OCI-LY1 (cell line): ENCODE results near the gene TEX38.
A peak's percentile ranks its signal among the peaks of the same experiment; 100 is the strongest.

Source experiments
- H2AFZ ChIP-seq: fragments of 200-600 bp; sonication (generic), shearing (Covaris generic); 2 replicates; pipeline ENCODE4 v1.6.0; 2014; ENCODE audit warnings: antibody characterized with exemption, mild to moderate bottlenecking, low read length
- H3F3A ChIP-seq: fragments of 200-600 bp; sonication (generic), shearing (Covaris generic); 2 replicates; pipeline ENCODE4 v1.6.0; 2014; ENCODE audit warnings: mild to moderate bottlenecking, antibody characterized with exemption, low read length, moderate library complexity; ENCODE audit not compliant: insufficient read depth
- H3K27ac ChIP-seq: fragments of 200-600 bp; sonication (generic); 2 replicates; pipeline ENCODE4 v1.5.1; 2014; ENCODE audit warnings: low read length, mixed run types, mild to moderate bottlenecking, low read depth; ENCODE audit not compliant: poor library complexity, severe bottlenecking
- H3K27me3 ChIP-seq: fragments of 200-600 bp; sonication (generic); 2 replicates; pipeline ENCODE4 v1.6.0; 2014; ENCODE audit warnings: antibody characterized with exemption, mild to moderate bottlenecking, low read length, moderate library complexity; ENCODE audit not compliant: insufficient read depth
- H3K36me3 ChIP-seq: fragments of 200-600 bp; sonication (generic); 2 replicates; pipeline ENCODE4 v1.6.1; 2014; ENCODE audit warnings: mild to moderate bottlenecking, antibody characterized with exemption, low read length, moderate library complexity, mixed read lengths; ENCODE audit not compliant: insufficient read depth
- H3K4me1 ChIP-seq: fragments of 200-600 bp; sonication (generic); 2 replicates; pipeline ENCODE4 v1.5.1; 2014; ENCODE audit warnings: mild to moderate bottlenecking, low read length, moderate library complexity; ENCODE audit not compliant: insufficient read depth, severe bottlenecking
- H3K4me2 ChIP-seq: fragments of 200-600 bp; sonication (generic), shearing (Covaris generic); 2 replicates; pipeline ENCODE4 v1.6.1; 2014; ENCODE audit warnings: low read length
- H3K4me3 ChIP-seq: fragments of 200-600 bp; sonication (generic); 2 replicates; pipeline ENCODE4 v1.5.1; 2014; ENCODE audit warnings: low read length, low read depth, mild to moderate bottlenecking, mixed read lengths; ENCODE audit not compliant: poor library complexity, severe bottlenecking
- H3K79me2 ChIP-seq: fragments of 200-600 bp; shearing (Covaris generic); 2 replicates; pipeline ENCODE4 v1.6.1; 2016; ENCODE audit warnings: mixed run types, low read length, mixed read lengths; ENCODE audit not compliant: insufficient read depth
- H3K9ac ChIP-seq: fragments of 200-600 bp; sonication (generic), shearing (Covaris generic); 2 replicates; pipeline ENCODE4 v1.6.1; 2014; ENCODE audit warnings: mild to moderate bottlenecking, low read length, mixed read lengths
- H3K9me2 ChIP-seq: fragments of 200-600 bp; sonication (generic), shearing (Covaris generic); 2 replicates; pipeline ENCODE4 v1.6.1; 2014; ENCODE audit warnings: low read depth, mild to moderate bottlenecking, low read length, mixed read lengths
- H3K9me3 ChIP-seq: fragments of 200-600 bp; shearing (Covaris generic); 2 replicates; pipeline ENCODE4 v1.6.1; 2014; ENCODE audit warnings: low read length, mixed read lengths
- H4K20me1 ChIP-seq: fragments of 200-600 bp; sonication (generic), shearing (Covaris generic); 2 replicates; pipeline ENCODE4 v1.6.0; 2016; ENCODE audit warnings: mild to moderate bottlenecking, low read length; ENCODE audit not compliant: insufficient read depth
- CTCF ChIP-seq: fragments of 200-600 bp; sonication (generic), shearing (Covaris generic); IDR thresholded peaks from 2 replicates; pipeline ENCODE4 v1.5.1; 2017; ENCODE audit warnings: mild to moderate bottlenecking, antibody characterized with exemption, low read length, moderate library complexity, mixed read lengths
- EZH2 ChIP-seq: fragments of 200-600 bp; sonication (generic), shearing (Covaris generic); IDR thresholded peaks from 2 replicates; pipeline ENCODE4 v1.8.0; 2017; ENCODE audit warnings: borderline replicate concordance, mixed run types, mild to moderate bottlenecking, antibody characterized with exemption, low read length, moderate library complexity, mixed read lengths

Gene TEX38

GRCh38 chr1:46671554-46671953 is at the start of gene TEX38:
TSS of gene TEX38 (plus strand) at chr1:46671854. CDS start at chr1:46671935, 81 bp downstream.
- Histone ChIP-seq H4K20me1 (no peaks in the 10 kb centered on the region), H3F3A (0 out of 2 replicates have a peak, but pooled peaks cover 4% of the 10 kb centered on the region), H2AFZ (no peak within 1 kb of the TSS), H3K4me3 (no peak within 1 kb of the TSS), H3K4me1 (peaks cover 17% of the 10 kb centered on the region), H3K79me2 (no peaks in the 10 kb centered on the region; the same call in 1 of the 2 replicates), H3K27me3 (no peaks in the 10 kb centered on the region), H3K36me3 (peaks cover 9% of the 10 kb centered on the region; the same call in 1 of the 2 replicates), H3K9me3 (no peaks in the 10 kb centered on the region), H3K27ac (no peak within 1 kb of the TSS), H3K4me2 (no peak within 1 kb of the TSS), H3K9me2 (no peaks in the 10 kb centered on the region), H3K9ac (no peak within 1 kb of the TSS)
- no peak for TF ChIP-seq EZH2
- TF ChIP-seq CTCF: no peak

DNA sequence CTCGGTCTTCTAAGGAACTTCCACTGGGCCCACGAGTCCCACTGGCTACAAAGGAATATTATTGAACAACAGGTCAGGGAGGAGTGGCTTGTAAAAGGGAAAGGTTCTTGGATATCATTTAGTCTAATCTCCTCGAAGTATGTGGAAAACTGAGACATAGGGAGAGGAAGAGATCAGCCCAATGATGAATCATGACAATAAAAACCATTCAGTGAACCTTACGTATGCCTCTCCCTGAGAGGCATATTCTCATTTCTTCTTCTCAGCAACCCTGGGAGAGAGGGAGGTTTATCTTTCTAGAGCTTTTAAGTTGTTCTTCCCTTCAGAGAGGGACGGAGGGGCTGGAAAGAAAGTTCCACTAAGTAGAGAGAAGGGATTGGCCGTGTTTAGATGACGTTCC is 49.7 kb upstream of the TEX38 start:
- Histone ChIP-seq H3K27ac (no peak overlapping the region), H3K9me2 (no peaks in the 10 kb centered on the region), H2AFZ (no peak overlapping the region), H3K9ac (no peak overlapping the region), H3K27me3 (no peaks in the 10 kb centered on the region), H3K4me3 (no peak overlapping the region), H3K4me2 (no peak overlapping the region), H3K9me3 (no peaks in the 10 kb centered on the region), H3K4me1 (no peaks in the 10 kb centered on the region), H3F3A (no peaks in the 10 kb centered on the region), H3K79me2 (no peaks in the 10 kb centered on the region), H4K20me1 (no peaks in the 10 kb centered on the region), H3K36me3 (no peaks in the 10 kb centered on the region)
- no peak for TF ChIP-seq EZH2
- no peak for TF ChIP-seq CTCF

DNA sequence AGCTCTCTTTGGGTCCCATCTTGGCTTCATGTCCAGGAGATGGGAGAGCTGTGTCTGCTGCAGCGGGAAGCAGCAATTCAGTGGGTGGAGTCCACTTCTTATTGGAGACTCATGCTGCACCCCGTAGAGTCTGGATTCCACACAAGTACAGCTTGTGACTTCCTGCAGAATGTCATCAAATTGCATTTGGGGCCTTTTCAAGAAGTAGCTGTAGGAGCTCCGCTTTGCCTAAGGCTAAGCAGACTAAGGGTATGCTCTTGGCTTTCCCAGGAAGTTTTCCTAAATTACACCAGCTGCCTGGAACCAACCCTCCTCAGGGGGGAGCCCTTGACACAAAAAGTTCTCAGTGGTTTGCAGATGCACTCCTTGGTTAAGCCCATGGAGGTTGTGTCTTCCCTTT is 49.3 kb upstream of the TEX38 start:
- Histone ChIP-seq H3K4me2 (no peak overlapping the region), H3K36me3 (no peaks in the 10 kb centered on the region), H3K9me2 (no peaks in the 10 kb centered on the region), H3K4me1 (no peaks in the 10 kb centered on the region), H3F3A (no peaks in the 10 kb centered on the region), H3K27me3 (no peaks in the 10 kb centered on the region), H4K20me1 (no peaks in the 10 kb centered on the region), H3K79me2 (no peaks in the 10 kb centered on the region), H3K4me3 (no peak overlapping the region), H3K9ac (no peak overlapping the region), H3K9me3 (no peaks in the 10 kb centered on the region), H3K27ac (no peak overlapping the region), H2AFZ (no peak overlapping the region)
- no peak for TF ChIP-seq EZH2
- peak; percentile 61 for TF ChIP-seq CTCF
